Measurements from ENCODE around the gene FAM240B.

The FAM240B gene

DNA sequence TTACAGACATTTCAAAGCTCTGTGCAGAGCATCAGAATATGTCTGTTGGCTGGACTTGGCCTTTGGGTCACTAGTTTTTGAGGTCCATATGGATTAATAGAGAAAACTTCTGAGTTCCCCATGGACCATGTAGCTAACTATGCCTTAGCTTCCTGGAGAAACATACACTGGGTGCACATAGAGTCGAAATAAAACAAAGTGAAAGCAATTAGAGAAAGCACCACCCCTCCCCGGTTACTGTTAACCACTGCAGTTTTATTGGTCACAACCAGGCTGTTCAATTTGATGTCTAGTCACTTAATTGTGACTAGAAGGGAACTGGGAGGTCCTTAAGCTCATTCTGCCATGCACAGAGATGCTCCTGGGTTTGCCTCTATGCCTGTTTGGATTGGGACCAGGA lies 4.2 kb downstream of the FAM240B start:
- H3K4me3 Mint-ChIP-seq, result no peak overlapping the region
- H3K36me3 Mint-ChIP-seq (ENCODE audit: low read depth), result no peaks in the 10 kb centered on the region
- TF ChIP-seq, protein P1, sequence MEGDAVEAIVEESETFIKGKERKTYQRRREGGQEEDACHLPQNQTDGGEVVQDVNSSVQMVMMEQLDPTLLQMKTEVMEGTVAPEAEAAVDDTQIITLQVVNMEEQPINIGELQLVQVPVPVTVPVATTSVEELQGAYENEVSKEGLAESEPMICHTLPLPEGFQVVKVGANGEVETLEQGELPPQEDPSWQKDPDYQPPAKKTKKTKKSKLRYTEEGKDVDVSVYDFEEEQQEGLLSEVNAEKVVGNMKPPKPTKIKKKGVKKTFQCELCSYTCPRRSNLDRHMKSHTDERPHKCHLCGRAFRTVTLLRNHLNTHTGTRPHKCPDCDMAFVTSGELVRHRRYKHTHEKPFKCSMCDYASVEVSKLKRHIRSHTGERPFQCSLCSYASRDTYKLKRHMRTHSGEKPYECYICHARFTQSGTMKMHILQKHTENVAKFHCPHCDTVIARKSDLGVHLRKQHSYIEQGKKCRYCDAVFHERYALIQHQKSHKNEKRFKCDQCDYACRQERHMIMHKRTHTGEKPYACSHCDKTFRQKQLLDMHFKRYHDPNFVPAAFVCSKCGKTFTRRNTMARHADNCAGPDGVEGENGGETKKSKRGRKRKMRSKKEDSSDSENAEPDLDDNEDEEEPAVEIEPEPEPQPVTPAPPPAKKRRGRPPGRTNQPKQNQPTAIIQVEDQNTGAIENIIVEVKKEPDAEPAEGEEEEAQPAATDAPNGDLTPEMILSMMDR (IDR thresholded peaks at IDR 0.05), result no peak
- DNase-seq, result no peak
- H3K27ac Mint-ChIP-seq, result no peak overlapping the region
- peaks cover 15% of the 10 kb centered on the region for H3K27me3 Mint-ChIP-seq (ENCODE audit: low read depth, poor library complexity)
- H3K4me1 Mint-ChIP-seq, result peaks cover 35% of the 10 kb centered on the region
- H3K9me3 Mint-ChIP-seq, result no peaks in the 10 kb centered on the region

DNA sequence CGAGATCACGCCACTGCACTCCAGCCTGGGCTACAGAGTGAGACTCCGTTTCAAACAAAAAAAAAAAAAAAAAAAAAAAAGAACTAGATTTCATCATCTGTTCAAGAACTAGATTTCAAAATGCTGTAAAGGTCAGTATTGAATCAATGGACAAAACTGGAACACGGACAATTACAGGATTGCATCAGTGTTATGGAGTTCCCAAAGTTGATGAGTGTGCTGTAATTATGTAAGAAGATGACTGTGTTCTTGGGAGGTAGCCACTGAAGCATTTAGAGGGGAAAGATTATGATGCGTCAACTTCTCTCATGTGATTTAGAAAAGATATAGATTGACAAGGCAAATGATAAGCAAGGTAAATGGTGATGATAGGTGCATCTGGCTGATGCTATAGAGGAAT lies 6.5 kb downstream of the FAM240B start:
- H3K9me3 Mint-ChIP-seq, result no peaks in the 10 kb centered on the region
- no peak for DNase-seq
- no peak overlapping the region for H3K27ac Mint-ChIP-seq
- TF ChIP-seq, protein P1 (IDR thresholded peaks at IDR 0.05), result no peak
- H3K4me3 Mint-ChIP-seq, result no peak overlapping the region
- H3K27me3 Mint-ChIP-seq (ENCODE audit: low read depth, poor library complexity), result peaks cover 23% of the 10 kb centered on the region
- peaks cover 22% of the 10 kb centered on the region for H3K4me1 Mint-ChIP-seq
- H3K36me3 Mint-ChIP-seq (ENCODE audit: low read depth), result no peaks in the 10 kb centered on the region

DNA sequence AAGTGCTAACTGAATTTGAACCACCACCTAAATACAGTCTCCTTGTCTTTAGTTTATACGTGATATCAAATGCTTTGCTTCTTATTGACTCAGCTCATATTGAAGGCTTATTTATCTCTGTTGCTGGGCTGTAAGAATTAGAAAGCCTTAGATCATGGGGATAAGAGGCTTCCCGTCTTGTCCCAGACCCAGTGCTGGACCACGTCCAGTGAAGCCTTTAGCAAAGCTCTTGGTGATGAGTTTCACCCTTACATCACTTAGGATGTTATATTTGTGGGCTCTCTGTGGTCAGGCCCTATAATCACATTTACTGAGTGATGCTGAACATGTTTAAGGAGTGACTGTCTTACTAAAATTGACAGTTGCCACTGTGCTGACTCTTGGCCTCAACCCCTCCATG lies 11.2 kb downstream of the FAM240B start:
- no peak overlapping the region for H3K27ac Mint-ChIP-seq
- peaks cover 2% of the 10 kb centered on the region for H3K9me3 Mint-ChIP-seq
- DNase-seq, result no peak
- peaks cover 17% of the 10 kb centered on the region for H3K4me1 Mint-ChIP-seq
- no peaks in the 10 kb centered on the region for H3K36me3 Mint-ChIP-seq (ENCODE audit: low read depth)
- H3K27me3 Mint-ChIP-seq (ENCODE audit: low read depth, poor library complexity), result peaks cover 25% of the 10 kb centered on the region
- no peak overlapping the region for H3K4me3 Mint-ChIP-seq
- TF ChIP-seq, protein P1 (IDR thresholded peaks at IDR 0.05), result no peak

DNA sequence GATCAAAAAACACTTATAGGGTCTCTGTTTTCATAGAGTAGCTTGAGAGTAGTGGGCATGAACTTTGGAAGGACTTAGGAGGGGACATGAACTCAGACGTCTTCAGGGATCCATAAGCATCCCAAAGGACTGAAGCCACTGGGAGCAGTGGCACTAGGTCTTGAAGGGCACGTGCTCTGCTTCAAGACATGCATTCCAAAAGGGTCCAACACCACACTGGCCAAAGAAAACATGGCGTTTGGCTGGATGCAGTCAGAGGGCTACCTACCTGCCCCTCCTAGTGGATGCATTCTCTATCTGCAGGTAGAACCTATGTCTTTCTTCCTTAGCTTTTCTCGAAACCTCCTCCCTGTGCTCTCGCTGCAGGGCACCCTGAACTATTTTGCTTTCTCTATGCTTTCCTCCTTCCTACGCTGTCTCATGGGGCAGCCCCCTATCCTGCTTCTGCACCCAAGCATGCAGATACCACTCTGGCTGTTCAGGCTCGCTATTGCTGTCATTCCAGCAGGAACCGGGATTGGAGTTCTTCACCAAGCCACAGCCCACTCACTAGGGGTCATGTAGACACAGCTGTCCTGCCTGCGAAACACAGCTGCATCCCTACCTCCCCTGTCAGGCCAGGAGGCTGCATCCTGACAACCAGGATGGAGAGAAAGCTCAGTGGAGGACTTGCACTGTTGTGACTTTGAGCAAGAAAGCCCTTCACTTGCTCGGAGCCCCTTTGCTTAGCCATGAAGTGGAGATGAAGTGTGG lies 11.9 kb downstream of the FAM240B start:
- no peak overlapping the region for H3K27ac Mint-ChIP-seq
- peaks cover 12% of the 10 kb centered on the region for H3K4me1 Mint-ChIP-seq
- no peak for DNase-seq
- H3K4me3 Mint-ChIP-seq, result no peak overlapping the region
- TF ChIP-seq, protein P1 (IDR thresholded peaks at IDR 0.05), result peak; percentile 35
- H3K27me3 Mint-ChIP-seq (ENCODE audit: low read depth, poor library complexity), result peaks cover 28% of the 10 kb centered on the region
- peaks cover 8% of the 10 kb centered on the region for H3K9me3 Mint-ChIP-seq
- H3K36me3 Mint-ChIP-seq (ENCODE audit: low read depth), result no peaks in the 10 kb centered on the region

DNA sequence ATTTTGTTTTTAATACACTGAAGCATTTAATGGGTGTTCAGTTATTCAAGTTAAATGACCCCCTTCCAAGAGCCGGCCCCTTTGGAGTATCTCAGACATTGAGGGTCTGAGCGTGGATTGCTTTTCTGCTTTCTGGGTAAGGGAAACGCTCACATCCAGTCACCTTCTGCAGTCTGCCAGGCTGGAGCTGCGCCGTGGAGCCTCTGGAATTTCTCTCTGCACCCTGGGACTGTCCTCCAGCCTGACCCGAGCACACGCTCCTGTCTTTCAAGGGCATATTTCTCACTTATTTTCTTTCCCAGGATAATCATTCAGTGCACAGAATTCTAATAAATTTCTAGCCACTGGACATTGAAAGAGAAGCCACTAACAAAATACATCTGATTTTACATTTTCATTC lies 13.4 kb downstream of the FAM240B start:
- TF ChIP-seq, protein P1 (IDR thresholded peaks at IDR 0.05), result no peak
- H3K4me1 Mint-ChIP-seq, result peaks cover 12% of the 10 kb centered on the region
- no peak overlapping the region for H3K27ac Mint-ChIP-seq

DNA sequence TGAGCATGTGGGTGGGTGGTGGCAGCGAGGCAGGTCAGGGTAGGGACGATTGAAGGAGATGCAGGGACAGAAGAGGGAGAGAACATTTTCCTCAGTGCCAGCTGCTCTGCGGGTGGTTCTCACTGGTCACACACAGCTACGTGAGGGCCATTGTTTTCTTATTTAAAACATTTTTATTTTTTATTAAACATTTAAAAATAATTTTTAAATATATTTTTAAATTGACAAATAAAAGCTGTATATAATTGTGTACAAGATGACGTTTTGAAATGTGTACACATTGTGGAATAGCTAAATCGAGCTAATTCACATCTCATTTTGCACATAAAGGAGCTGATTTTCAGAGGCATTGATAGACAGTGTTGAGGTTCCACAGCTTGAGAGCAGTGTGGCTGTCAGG lies 14.0 kb downstream of the FAM240B start:
- TF ChIP-seq, protein P1 (IDR thresholded peaks at IDR 0.05), result no peak
- no peak for DNase-seq
- peaks cover 8% of the 10 kb centered on the region for H3K9me3 Mint-ChIP-seq
- peaks cover 12% of the 10 kb centered on the region for H3K4me1 Mint-ChIP-seq
- H3K27me3 Mint-ChIP-seq (ENCODE audit: low read depth, poor library complexity), result peaks cover 16% of the 10 kb centered on the region
- no peak overlapping the region for H3K4me3 Mint-ChIP-seq
- H3K36me3 Mint-ChIP-seq (ENCODE audit: low read depth), result no peaks in the 10 kb centered on the region
- no peak overlapping the region for H3K27ac Mint-ChIP-seq

More for the DNA sequence above, 13.4 kb downstream of the FAM240B start:
- no peak for DNase-seq
- H3K36me3 Mint-ChIP-seq (ENCODE audit: low read depth), result no peaks in the 10 kb centered on the region
- H3K27me3 Mint-ChIP-seq (ENCODE audit: low read depth, poor library complexity), result peaks cover 20% of the 10 kb centered on the region
- no peak overlapping the region for H3K4me3 Mint-ChIP-seq
- H3K9me3 Mint-ChIP-seq, result peaks cover 8% of the 10 kb centered on the region
